GM23338 (cell line): Measurements from ENCODE around the gene CRYBG2. TPM values are rescaled to one million over a fixed set of nuclear protein-coding genes. Genes with fewer than 3 reads are reported as not detected.

Source experiments
- ATAC-seq: fragments of 200-7000 bp; cut with Tn5 transposase; 3 replicates; pipeline ENCODE4 v1.9.1; 2020
- DNase-seq: peaks from one replicate; pipeline ENCODE4 v3.0.0-alpha.2; 2015; ENCODE audit warnings: low spot score
- H2AFZ ChIP-seq: fragments of 200-600 bp; sonication (generic); 2 replicates; pipeline ENCODE4 v1.8.0; 2016; ENCODE audit warnings: antibody characterized with exemption, mild to moderate bottlenecking, moderate library complexity
- H3F3A ChIP-seq: fragments of 200-600 bp; sonication (generic); replicated peaks from 2 replicates; pipeline ENCODE4 v1.8.0; 2017; ENCODE audit warnings: antibody characterized with exemption, mixed run types, low read depth
- H3K27ac ChIP-seq: fragments of 200-600 bp; sonication (generic); 2 replicates; pipeline ENCODE4 v1.6.1; 2016; ENCODE audit warnings: low read depth
- H3K27me3 ChIP-seq: fragments of 200-600 bp; sonication (generic); 2 replicates; pipeline ENCODE4 v1.8.0; 2016; ENCODE audit warnings: mild to moderate bottlenecking, mixed run types, moderate library complexity; ENCODE audit not compliant: insufficient read depth
- H3K36me3 ChIP-seq: fragments of 200-600 bp; sonication (generic); 2 replicates; pipeline ENCODE4 v1.8.0; 2016; ENCODE audit warnings: mild to moderate bottlenecking; ENCODE audit not compliant: insufficient read depth
- H3K4me1 ChIP-seq: fragments of 200-600 bp; sonication (generic); 2 replicates; pipeline ENCODE4 v1.8.0; 2016; ENCODE audit warnings: mild to moderate bottlenecking, moderate library complexity; ENCODE audit not compliant: insufficient read depth
- H3K4me2 ChIP-seq: fragments of 200-600 bp; sonication (generic); 2 replicates; pipeline ENCODE4 v1.7.1; 2017; ENCODE audit warnings: mixed run types
- H3K4me3 ChIP-seq: fragments of 200-600 bp; sonication (generic); 2 replicates; pipeline ENCODE4 v1.6.1; 2016; ENCODE audit warnings: mixed run types
- H3K79me2 ChIP-seq: fragments of 200-600 bp; sonication (generic); replicated peaks from 2 replicates; pipeline ENCODE4 v1.8.0; 2017; ENCODE audit warnings: mild to moderate bottlenecking; ENCODE audit not compliant: insufficient read depth
- H3K9me2 ChIP-seq: fragments of 200-600 bp; sonication (generic); 2 replicates; pipeline ENCODE4 v1.8.0; 2017; ENCODE audit not compliant: insufficient read depth
- H4K20me1 ChIP-seq: fragments of 200-600 bp; sonication (generic); replicated peaks from 2 replicates; pipeline ENCODE4 v1.8.0; 2017; ENCODE audit warnings: mild to moderate bottlenecking; ENCODE audit not compliant: insufficient read depth
- H3K27ac Mint-ChIP-seq: 2 replicates; pipeline ENCODE4 v1.8.0; 2020; ENCODE audit warnings: inconsistent platforms, mild to moderate bottlenecking, moderate library complexity, mixed read lengths
- H3K27me3 Mint-ChIP-seq: 3 replicates; pipeline ENCODE4 v1.8.0; 2022; ENCODE audit warnings: low read depth, mild to moderate bottlenecking, moderate library complexity, mixed read lengths, inconsistent platforms; ENCODE audit not compliant: insufficient read depth, poor library complexity
- H3K36me3 Mint-ChIP-seq: 3 replicates; pipeline ENCODE4 v1.8.0; 2021; ENCODE audit warnings: low read depth, mild to moderate bottlenecking, inconsistent platforms, moderate library complexity, mixed read lengths
- H3K4me1 Mint-ChIP-seq: 3 replicates; pipeline ENCODE4 v1.8.0; 2020; ENCODE audit warnings: mild to moderate bottlenecking, inconsistent platforms, mixed read lengths
- H3K4me3 Mint-ChIP-seq: 3 replicates; pipeline ENCODE4 v1.8.0; 2021; ENCODE audit warnings: moderate library complexity, mild to moderate bottlenecking, inconsistent platforms, mixed read lengths
- H3K9me3 Mint-ChIP-seq: 3 replicates; pipeline ENCODE4 v1.8.0; 2020; ENCODE audit warnings: moderate library complexity, mild to moderate bottlenecking, inconsistent platforms, mixed read lengths
- CREB1 ChIP-seq: fragments of 250-450 bp; sonication (Bioruptor Pico); IDR thresholded peaks from 2 replicates; pipeline ENCODE4 v1.5.0; 2020; ENCODE audit warnings: low read depth, mild to moderate bottlenecking, moderate library complexity
- CTCF ChIP-seq, 2 experiments: fragments of 200-600 bp in 1 of 2; sonication (generic) in 1 of 2; conservative IDR thresholded peaks; 2 replicates each; pipeline versions ENCODE4 v1.5.1 to v1.6.1; 2016 to 2017; ENCODE audit warnings: antibody characterized with exemption in 2 of 2, low read depth in 2 of 2, mild to moderate bottlenecking in 2 of 2, moderate library complexity in 1 of 2
- ETS1 ChIP-seq: IDR thresholded peaks from 2 replicates; pipeline ENCODE4 v1.6.1; 2016; ENCODE audit warnings: antibody characterized with exemption
- EZH2 ChIP-seq: fragments of 200-600 bp; sonication (generic); IDR thresholded peaks from one replicate; pipeline ENCODE4 v1.8.0; 2017; ENCODE audit warnings: antibody characterized with exemption, mild to moderate bottlenecking, low read depth; ENCODE audit not compliant: unreplicated experiment
- EZH2phosphoT487 ChIP-seq: fragments of 200-600 bp; sonication (generic); IDR thresholded peaks from one replicate; pipeline ENCODE4 v1.8.1; 2018; ENCODE audit warnings: antibody characterized with exemption; ENCODE audit not compliant: unreplicated experiment
- POLR2AphosphoS5 ChIP-seq: IDR thresholded peaks from 2 replicates; pipeline ENCODE4 v1.6.1; 2016; ENCODE audit warnings: antibody characterized with exemption, low read depth
- STAT1 ChIP-seq: IDR thresholded peaks from one replicate; pipeline ENCODE4 v1.6.1; 2016; ENCODE audit warnings: antibody characterized with exemption; ENCODE audit not compliant: unreplicated experiment
- ZNF114 ChIP-seq: fragments of 250-450 bp; sonication (Bioruptor Pico); IDR thresholded peaks from 2 replicates; pipeline ENCODE4 v1.5.0; 2020; ENCODE audit warnings: mild to moderate bottlenecking, moderate library complexity
- ZNF331 ChIP-seq: fragments of 250-450 bp; sonication (Bioruptor Pico); IDR thresholded peaks from 2 replicates; pipeline ENCODE4 v1.5.0; 2020; ENCODE audit warnings: low read depth, mild to moderate bottlenecking, moderate library complexity
- polyA plus RNA-seq: library from polyadenylated mRNA; unstranded; fragments of >200 nt; fragmentation: Nextera tagmentation; extraction: Ambion mirVana; gene quantifications from 2 replicates; pipeline ENCODE4 v1.2.1, GENCODE V29; 2016
- total RNA-seq: library from RNA; depleted of rRNA; stranded (reverse); fragments of >200 nt; shearing (Covaris generic); gene quantifications from 2 replicates; pipeline ENCODE4 v1.2.3, GENCODE V29; 2014

Gene CRYBG2
- total and polyA plus RNA-seq, 2 experiments from 2014 or later = 17.6 to 18.4 TPM

DNA sequence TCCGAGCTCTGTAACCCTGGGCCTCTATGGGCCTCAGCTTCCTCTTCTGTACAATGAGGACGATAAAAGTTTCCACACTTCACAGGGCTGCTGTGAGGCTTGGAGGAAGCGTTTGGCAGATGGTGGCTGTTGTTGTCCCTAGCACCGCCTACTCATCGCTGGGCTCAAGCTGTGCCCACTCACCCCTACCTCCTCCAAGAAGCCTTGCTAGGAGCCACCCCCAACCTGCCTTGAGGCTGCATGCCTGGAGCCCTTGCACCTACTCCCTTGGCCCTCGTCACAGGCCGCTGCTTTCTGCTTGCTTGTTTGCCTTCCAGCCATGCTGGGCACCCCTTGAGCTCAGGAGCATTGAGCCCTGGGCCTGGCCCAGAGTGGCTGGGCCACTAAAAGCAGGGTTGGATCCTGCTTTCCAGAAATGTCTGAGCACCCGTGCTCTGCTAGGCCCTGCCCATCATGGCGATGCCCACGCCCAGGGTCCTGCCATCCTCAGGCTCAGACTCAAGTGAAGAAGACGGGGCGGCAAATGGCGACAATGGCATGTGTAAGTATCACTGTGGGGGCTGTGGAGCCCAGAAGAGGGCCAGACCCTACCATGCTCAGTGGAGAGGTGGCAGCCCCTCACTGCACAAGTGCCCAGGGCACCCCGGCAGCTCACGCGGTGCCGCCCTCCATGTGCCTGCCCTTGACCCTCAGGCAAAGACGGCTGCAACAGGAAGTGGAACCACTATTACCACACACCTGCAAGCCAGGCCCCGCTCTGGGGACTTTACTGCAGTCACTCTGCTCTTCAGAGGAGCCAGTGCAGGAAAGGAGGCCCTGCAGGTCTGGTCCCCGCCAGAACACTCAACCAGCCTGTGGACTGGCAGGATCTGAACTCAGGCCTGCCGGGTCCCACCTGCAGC is 64.5 kb downstream of the CRYBG2 start:
- DNase-seq = no peak
- Histone ChIP-seq H3K36me3 (no peaks in the 10 kb centered on the region), H3K79me2 (no peaks in the 10 kb centered on the region), H3K4me3 (no peak overlapping the region), H3K27ac (no peak overlapping the region), H3K4me2 (no peak overlapping the region), H3K27me3 (no peaks in the 10 kb centered on the region), H3F3A (no peaks in the 10 kb centered on the region), H3K9me2 (no peaks in the 10 kb centered on the region), H2AFZ (no peak overlapping the region), H4K20me1 (0 out of 2 replicates have a peak, but pooled peaks cover 3% of the 10 kb centered on the region), H3K4me1 (peaks cover 9% of the 10 kb centered on the region; the same call in 1 of the 2 replicates)
- no peak overlapping the region for H3K4me3 Mint-ChIP-seq
- no peak for ATAC-seq
- TF ChIP-seq EZH2phosphoT487 (no peak), CTCF (conservative IDR thresholded peaks at IDR 0.05; ENCODE audit: low read depth in 2 of 2) (no peak), CREB1 (no peak), STAT1 (no peak)
- H3K27ac Mint-ChIP-seq = peak overlapping the region; percentile 56; the same call in 1 of the 2 replicates
- peaks cover 8% of the 10 kb centered on the region for H3K27me3 Mint-ChIP-seq
- no peaks in the 10 kb centered on the region for H3K9me3 Mint-ChIP-seq
- peaks cover 36% of the 10 kb centered on the region for H3K4me1 Mint-ChIP-seq
- H3K36me3 Mint-ChIP-seq = no peaks in the 10 kb centered on the region; the same call in 1 of the 3 replicates

- Mint-ChIP-seq H3K27ac (no peak overlapping the region), H3K36me3 (no peaks in the 10 kb centered on the region; the same call in 2 of the 3 replicates)
- no peak for TF ChIP-seq POLR2AphosphoS5
- TF ChIP-seq STAT1 = no peak
- no peak for TF ChIP-seq EZH2
- no peak for TF ChIP-seq ZNF331 (CRISPR knock-in tag)
- TF ChIP-seq ZNF114 (CRISPR knock-in tag) = no peak
- no peak for TF ChIP-seq CTCF (conservative IDR thresholded peaks at IDR 0.05; ENCODE audit: low read depth in 2 of 2)
- TF ChIP-seq ETS1 = no peak
Measured at GRCh38 chr1:26288311-26288941, 65.5 kb downstream of the CRYBG2 start.

More at GRCh38 chr1:26288311-26288941, 65.5 kb downstream of the CRYBG2 start:
- Mint-ChIP-seq H3K4me1 (peaks cover 36% of the 10 kb centered on the region), H3K9me3 (no peaks in the 10 kb centered on the region), H3K27me3 (peaks cover 11% of the 10 kb centered on the region), H3K4me3 (no peak overlapping the region; the same call in 2 of the 3 replicates)
- Histone ChIP-seq H3K36me3 (no peaks in the 10 kb centered on the region), H4K20me1 (0 out of 2 replicates have a peak, but pooled peaks cover 3% of the 10 kb centered on the region), H3K4me3 (no peak overlapping the region), H3K79me2 (no peaks in the 10 kb centered on the region), H3K27me3 (no peaks in the 10 kb centered on the region), H3K9me2 (no peaks in the 10 kb centered on the region), H3F3A (no peaks in the 10 kb centered on the region), H3K27ac (no peak overlapping the region), H2AFZ (no peak overlapping the region), H3K4me1 (peaks cover 9% of the 10 kb centered on the region; the same call in 1 of the 2 replicates), H3K4me2 (no peak overlapping the region)
- no peak for DNase-seq
- ATAC-seq = no peak
